Tibial artery (tissue), 4 donors: ENCODE results near the gene HDLBP.

ENCODE experiments used
- DNase-seq, 2 donors: peaks; one replicate each; pipeline ENCODE4 v3.0.0-alpha.2; 2019
- H3K27ac ChIP-seq, 2 donors: fragments of 200-600 bp; sonication (generic) in 1 of 2; 1 replicate in 1 of 2; 2 replicates in 1 of 2; pipeline ENCODE4 v1.5.1; 2018 to 2019; ENCODE audit warnings: mild to moderate bottlenecking in 1 of 2
- H3K27me3 ChIP-seq, 2 donors: fragments of 200-600 bp; sonication (generic) in 1 of 2; one replicate each; pipeline versions ENCODE4 v1.5.1 to v1.6.0; 2016 to 2019
- H3K36me3 ChIP-seq, 3 donors: fragments of 200-600 bp; sonication (generic) in 2 of 3; one replicate each; pipeline ENCODE4 v1.5.1; 2016 to 2019; ENCODE audit warnings: mild to moderate bottlenecking in 2 of 3
- H3K4me1 ChIP-seq, 4 donors: fragments of 200-600 bp; sonication (generic) in 2 of 4; 1 replicate in 3 of 4; 2 replicates in 1 of 4; pipeline ENCODE4 v1.5.1; 2016 to 2019
- H3K4me3 ChIP-seq, 2 donors: fragments of 200-600 bp; sonication (generic) in 1 of 2; 1 replicate in 1 of 2; 2 replicates in 1 of 2; pipeline ENCODE4 v1.5.1; 2018 to 2019; ENCODE audit warnings: mild to moderate bottlenecking in 2 of 2
- H3K9me3 ChIP-seq, 3 donors: fragments of 200-600 bp; sonication (generic) in 1 of 3; one replicate each; pipeline ENCODE4 v1.5.1; 2016 to 2019
- CTCF ChIP-seq, 2 experiments: fragments of 200-600 bp in 1 of 2; fragments of 450-650 bp in 1 of 2; IDR thresholded peaks; one replicate each; pipeline ENCODE4 v1.5.1; 2017 to 2019; ENCODE audit warnings: antibody characterized with exemption in 2 of 2, mild to moderate bottlenecking in 1 of 2, moderate library complexity in 1 of 2
- intact Hi-C: fragments of 100-400 bp; cut with DNase I; formaldehyde crosslinking; loops from one replicate; pipeline ENCODE4 v1.15.0; 2023; ENCODE audit warnings: low total_unique reads

HDLBP gene

GRCh38 chr2:241239552-241240202 lies 75.8 kb downstream of the HDLBP start:
- intact Hi-C loops, result no loop called here
- peaks cover 93 to 100% (median 98%) of the 10 kb centered on the region in 3 donors for H3K36me3 ChIP-seq
- no peak for TF ChIP-seq CTCF (IDR thresholded peaks at IDR 0.05)
- no peak for DNase-seq
- H3K9me3 ChIP-seq, result no peaks in the 10 kb centered on the region
- H3K27ac ChIP-seq, result no peak overlapping the region
- no peak overlapping the region for H3K4me3 ChIP-seq
- H3K4me1 ChIP-seq, result no peaks in the 10 kb centered on the region
- H3K27me3 ChIP-seq, result no peaks in the 10 kb centered on the region

GRCh38 chr2:241238693-241239198 lies 76.7 kb downstream of the HDLBP start:
- TF ChIP-seq CTCF (IDR thresholded peaks at IDR 0.05), result no peak
- DNase-seq, result no peak
- Histone ChIP-seq H3K9me3 (no peaks in the 10 kb centered on the region), H3K27ac (no peak overlapping the region), H3K27me3 (no peaks in the 10 kb centered on the region), H3K4me1 (no peaks in the 10 kb centered on the region), H3K36me3 (peaks cover 96 to 100% (median 97%) of the 10 kb centered on the region in 3 donors), H3K4me3 (no peak overlapping the region)
- intact Hi-C loops, result no loop called here

GRCh38 chr2:241237949-241238371 lies 77.5 kb downstream of the HDLBP start:
- no peak for TF ChIP-seq CTCF (IDR thresholded peaks at IDR 0.05)
- intact Hi-C loops, result no loop called here
- DNase-seq, result no peak
- Histone ChIP-seq H3K9me3 (no peaks in the 10 kb centered on the region), H3K4me1 (no peaks in the 10 kb centered on the region), H3K4me3 (no peak overlapping the region), H3K27me3 (no peaks in the 10 kb centered on the region), H3K27ac (no peak overlapping the region), H3K36me3 (peaks cover 97 to 100% (median 98%) of the 10 kb centered on the region in 3 donors)

GRCh38 chr2:241237047-241237446 lies 78.4 kb downstream of the HDLBP start:
- H3K9me3 ChIP-seq, result no peaks in the 10 kb centered on the region
- TF ChIP-seq CTCF (IDR thresholded peaks at IDR 0.05), result no peak
- no peak overlapping the region for H3K27ac ChIP-seq
- DNase-seq, result no peak
- H3K4me3 ChIP-seq, result no peak overlapping the region
- peaks cover 96 to 100% (median 97%) of the 10 kb centered on the region in 3 donors for H3K36me3 ChIP-seq
- H3K27me3 ChIP-seq, result no peaks in the 10 kb centered on the region
- intact Hi-C loops, result no loop called here
- H3K4me1 ChIP-seq, result no peaks in the 10 kb centered on the region

GRCh38 chr2:241235859-241236593 lies 79.4 kb downstream of the HDLBP start:
- no peak for DNase-seq
- intact Hi-C loops, result no loop called here
- no peak overlapping the region for H3K27ac ChIP-seq
- H3K4me1 ChIP-seq, result no peaks in the 10 kb centered on the region
- peaks cover 96 to 100% (median 99%) of the 10 kb centered on the region in 3 donors for H3K36me3 ChIP-seq
- H3K9me3 ChIP-seq, result no peaks in the 10 kb centered on the region
- no peaks in the 10 kb centered on the region for H3K27me3 ChIP-seq
- H3K4me3 ChIP-seq, result no peak overlapping the region
- TF ChIP-seq CTCF (IDR thresholded peaks at IDR 0.05), result no peak
